ENCODE results near the gene NDRG2. TPM values are rescaled to one million over a fixed set of nuclear protein-coding genes. Genes with fewer than 3 reads are reported as not detected.
"Not testable (repeated sequence)": the region's sequence is repeated elsewhere in the genome, so short reads cannot be mapped to it uniquely, and the experiment has no call there.

NDRG2 gene
- total and polyA plus RNA-seq, 2 donors (not counting 1 experiment from before 2014, with no cell fraction given): 0.32 to 0.50 TPM

DNA sequence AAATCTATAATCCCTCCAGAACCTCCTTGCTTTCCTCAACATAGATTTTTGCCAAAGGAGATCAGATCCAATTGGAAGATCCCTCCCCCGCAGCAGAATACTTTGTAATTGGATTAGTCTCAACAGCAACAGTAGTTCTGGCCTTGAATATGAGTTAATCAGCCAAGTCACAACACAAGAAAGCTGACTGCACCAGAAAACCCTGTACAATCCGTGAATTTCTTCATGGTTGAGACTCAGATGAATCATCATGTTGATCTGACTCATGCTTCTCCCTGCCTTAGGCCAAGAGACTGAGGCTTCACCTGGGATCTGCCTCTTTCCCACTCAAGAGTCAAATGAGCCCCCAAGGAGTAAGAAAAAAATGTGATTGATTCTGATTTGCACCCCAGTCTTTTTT lies 38.0 kb downstream of the NDRG2 start:
- Histone ChIP-seq H3K36me3 (ENCODE audit: control insufficient read depth, insufficient read depth, low read length) (no peaks in the 10 kb centered on the region), H2AFZ (ENCODE audit: low read length) (no peak overlapping the region), H3K79me2 (ENCODE audit: control insufficient read depth, insufficient read depth, low read length) (peaks cover 14% of the 10 kb centered on the region), H4K20me1 (ENCODE audit: control insufficient read depth, extremely low read depth, insufficient read depth, low read length) (no peaks in the 10 kb centered on the region), H3K27ac (ENCODE audit: insufficient read depth, low read length) (no peak overlapping the region), H3K9ac (ENCODE audit: insufficient read depth, low read length) (no peak overlapping the region), H3K4me2 (ENCODE audit: extremely low read depth, insufficient read depth, low read length) (peak overlapping the region; percentile 34), H3K4me1 (ENCODE audit: control insufficient read depth, extremely low read depth, insufficient read depth, low read length) (peaks cover 6% of the 10 kb centered on the region), H3K27me3 (ENCODE audit: control insufficient read depth, insufficient read depth, low read length) (no peaks in the 10 kb centered on the region), H3K9me3 (ENCODE audit: control insufficient read depth, insufficient read depth, low read depth, low read length) (no peaks in the 10 kb centered on the region), H3K4me3 (replicated peaks in 1 of 4; ENCODE audit: control extremely low read depth in 1 of 4, insufficient read depth in 1 of 4, low read depth in 3 of 4, low read length in 4 of 4) (no peak overlapping the region)
- no peak for TF ChIP-seq EZH2 (IDR thresholded peaks at IDR 0.05; ENCODE audit: low read length, missing control alignments)
- peak; percentile 91 to 97 for DNase-seq (ENCODE audit: low read depth in 2 of 2)

DNA sequence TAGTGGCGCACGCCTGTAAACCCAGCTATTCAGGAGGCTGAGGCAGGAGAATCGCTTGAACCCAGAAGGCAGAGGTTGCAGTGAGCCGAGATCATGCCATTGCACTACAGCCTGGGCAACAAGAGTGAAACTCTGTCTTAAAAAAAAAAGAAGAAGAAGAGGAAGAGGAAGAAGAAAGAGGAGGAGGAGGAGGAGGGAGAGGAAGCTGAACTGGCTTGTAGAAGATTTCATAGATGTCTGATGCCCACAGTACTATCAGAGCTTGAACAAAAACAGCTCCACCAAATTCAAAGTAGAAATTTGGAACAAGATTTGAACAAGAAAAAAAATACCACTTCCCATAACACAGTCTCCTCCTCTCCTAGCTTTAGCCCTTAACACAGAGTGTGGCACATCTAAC lies 39.2 kb downstream of the NDRG2 start:
- H3K4me3 ChIP-seq (replicated peaks in 1 of 4; ENCODE audit: control extremely low read depth in 1 of 4, insufficient read depth in 1 of 4, low read depth in 3 of 4, low read length in 4 of 4); DNase-seq (ENCODE audit: low read depth in 2 of 2); H2AFZ ChIP-seq (ENCODE audit: low read length); H3K27ac ChIP-seq (ENCODE audit: insufficient read depth, low read length); H3K9me3 ChIP-seq (ENCODE audit: control insufficient read depth, insufficient read depth, low read depth, low read length); H3K4me1 ChIP-seq (ENCODE audit: control insufficient read depth, extremely low read depth, insufficient read depth, low read length); H3K36me3 ChIP-seq (ENCODE audit: control insufficient read depth, insufficient read depth, low read length); H3K79me2 ChIP-seq (ENCODE audit: control insufficient read depth, insufficient read depth, low read length); H4K20me1 ChIP-seq (ENCODE audit: control insufficient read depth, extremely low read depth, insufficient read depth, low read length); H3K27me3 ChIP-seq (ENCODE audit: control insufficient read depth, insufficient read depth, low read length); H3K4me2 ChIP-seq (ENCODE audit: extremely low read depth, insufficient read depth, low read length); H3K9ac ChIP-seq (ENCODE audit: insufficient read depth, low read length): not testable (repeated sequence)

- TF ChIP-seq EZH2 (IDR thresholded peaks at IDR 0.05; ENCODE audit: low read length, missing control alignments) (no peak), CTCF (conservative IDR thresholded peaks at IDR 0.05 in 1 of 2, IDR thresholded peaks at IDR 0.05 in 1 of 2; ENCODE audit: low read depth in 1 of 2, low read length in 2 of 2) (no peak)
These were observed 42.1 kb downstream of the NDRG2 start for GRCh38 chr14:20982646-20983369.

GRCh38 chr14:20980906-20981305 lies 44.0 kb downstream of the NDRG2 start:
- DNase-seq (ENCODE audit: low read depth in 2 of 2): no peak
- H3K27ac ChIP-seq (ENCODE audit: insufficient read depth, low read length): no peak overlapping the region
- no peak overlapping the region for H3K9ac ChIP-seq (ENCODE audit: insufficient read depth, low read length)
- no peak overlapping the region for H2AFZ ChIP-seq (ENCODE audit: low read length)
- no peaks in the 10 kb centered on the region for H3K27me3 ChIP-seq (ENCODE audit: control insufficient read depth, insufficient read depth, low read length)
- H3K36me3 ChIP-seq (ENCODE audit: control insufficient read depth, insufficient read depth, low read length): no peaks in the 10 kb centered on the region
- no peaks in the 10 kb centered on the region for H3K4me1 ChIP-seq (ENCODE audit: control insufficient read depth, extremely low read depth, insufficient read depth, low read length)
- no peaks in the 10 kb centered on the region for H3K79me2 ChIP-seq (ENCODE audit: control insufficient read depth, insufficient read depth, low read length)
- H3K4me2 ChIP-seq (ENCODE audit: extremely low read depth, insufficient read depth, low read length): no peak overlapping the region
- no peak overlapping the region for H3K4me3 ChIP-seq (replicated peaks in 1 of 4; ENCODE audit: control extremely low read depth in 1 of 4, insufficient read depth in 1 of 4, low read depth in 3 of 4, low read length in 4 of 4)
- H3K9me3 ChIP-seq (ENCODE audit: control insufficient read depth, insufficient read depth, low read depth, low read length): no peaks in the 10 kb centered on the region
- H4K20me1 ChIP-seq (ENCODE audit: control insufficient read depth, extremely low read depth, insufficient read depth, low read length): no peaks in the 10 kb centered on the region
- TF ChIP-seq CTCF (conservative IDR thresholded peaks at IDR 0.05 in 1 of 2, IDR thresholded peaks at IDR 0.05 in 1 of 2; ENCODE audit: low read depth in 1 of 2, low read length in 2 of 2): no peak
- TF ChIP-seq EZH2 (IDR thresholded peaks at IDR 0.05; ENCODE audit: low read length, missing control alignments): no peak

More at GRCh38 chr14:20982646-20983369, 42.1 kb downstream of the NDRG2 start:
- Histone ChIP-seq H3K27ac (ENCODE audit: insufficient read depth, low read length) (no peak overlapping the region), H3K9ac (ENCODE audit: insufficient read depth, low read length) (no peak overlapping the region), H3K36me3 (ENCODE audit: control insufficient read depth, insufficient read depth, low read length) (no peaks in the 10 kb centered on the region), H3K79me2 (ENCODE audit: control insufficient read depth, insufficient read depth, low read length) (no peaks in the 10 kb centered on the region), H3K27me3 (ENCODE audit: control insufficient read depth, insufficient read depth, low read length) (no peaks in the 10 kb centered on the region), H3K4me1 (ENCODE audit: control insufficient read depth, extremely low read depth, insufficient read depth, low read length) (peaks cover 3% of the 10 kb centered on the region), H3K4me2 (ENCODE audit: extremely low read depth, insufficient read depth, low read length) (no peak overlapping the region), H3K4me3 (replicated peaks in 1 of 4; ENCODE audit: control extremely low read depth in 1 of 4, insufficient read depth in 1 of 4, low read depth in 3 of 4, low read length in 4 of 4) (no peak overlapping the region), H2AFZ (ENCODE audit: low read length) (no peak overlapping the region), H4K20me1 (ENCODE audit: control insufficient read depth, extremely low read depth, insufficient read depth, low read length) (no peaks in the 10 kb centered on the region), H3K9me3 (ENCODE audit: control insufficient read depth, insufficient read depth, low read depth, low read length) (no peaks in the 10 kb centered on the region)
- DNase-seq (ENCODE audit: low read depth in 2 of 2): no peak

Data from fibroblast of lung (primary cell).